ENCODE data around the gene CPSF3. TPM values are rescaled to one million over a fixed set of nuclear protein-coding genes. Genes with fewer than 3 reads are reported as not detected.

CPSF3 gene
- total RNA-seq, 1 donor from 2014 or later: 74.7 TPM

GRCh38 chr2:9440058-9440727, 16.7 kb downstream of the CPSF3 start:
- no peak for DNase-seq (ENCODE audit: low spot score)
- no peaks in the 10 kb centered on the region for H3K27me3 Mint-ChIP-seq (ENCODE audit: insufficient read depth)
- peaks cover 3% of the 10 kb centered on the region for H3K4me1 Mint-ChIP-seq (ENCODE audit: low read depth)
- peaks cover 41% of the 10 kb centered on the region for H3K36me3 Mint-ChIP-seq (ENCODE audit: low read depth)
- no peak overlapping the region for H3K27ac Mint-ChIP-seq
- H3K4me3 Mint-ChIP-seq: no peak overlapping the region
- H3K9me3 Mint-ChIP-seq: no peaks in the 10 kb centered on the region
- intact Hi-C loops (cut with micrococcal nuclease): no loop called here

GRCh38 chr2:9441556-9441955, 18.1 kb downstream of the CPSF3 start:
- Mint-ChIP-seq H3K27me3 (ENCODE audit: insufficient read depth) (no peaks in the 10 kb centered on the region), H3K9me3 (no peaks in the 10 kb centered on the region), H3K36me3 (ENCODE audit: low read depth) (peaks cover 41% of the 10 kb centered on the region), H3K27ac (no peak overlapping the region), H3K4me3 (no peak overlapping the region), H3K4me1 (ENCODE audit: low read depth) (peaks cover 8% of the 10 kb centered on the region)
- intact Hi-C loops (cut with micrococcal nuclease): no loop called here
- DNase-seq (ENCODE audit: low spot score): no peak

GRCh38 chr2:9443526-9443925, 20.1 kb downstream of the CPSF3 start:
- intact Hi-C loops (cut with micrococcal nuclease): no loop called here
- Mint-ChIP-seq H3K4me1 (ENCODE audit: low read depth) (peaks cover 8% of the 10 kb centered on the region), H3K27me3 (ENCODE audit: insufficient read depth) (no peaks in the 10 kb centered on the region), H3K4me3 (no peak overlapping the region), H3K27ac (no peak overlapping the region), H3K36me3 (ENCODE audit: low read depth) (peaks cover 36% of the 10 kb centered on the region), H3K9me3 (no peaks in the 10 kb centered on the region)
- DNase-seq (ENCODE audit: low spot score): no peak

GRCh38 chr2:9445089-9445488, 21.6 kb downstream of the CPSF3 start:
- no peak overlapping the region for H3K4me3 Mint-ChIP-seq
- DNase-seq (ENCODE audit: low spot score): no peak
- H3K27ac Mint-ChIP-seq: no peak overlapping the region
- intact Hi-C loops (cut with micrococcal nuclease): no loop called here
- no peaks in the 10 kb centered on the region for H3K9me3 Mint-ChIP-seq
- H3K27me3 Mint-ChIP-seq (ENCODE audit: insufficient read depth): no peaks in the 10 kb centered on the region
- peaks cover 33% of the 10 kb centered on the region for H3K36me3 Mint-ChIP-seq (ENCODE audit: low read depth)
- H3K4me1 Mint-ChIP-seq (ENCODE audit: low read depth): peaks cover 8% of the 10 kb centered on the region

- Mint-ChIP-seq H3K36me3 (ENCODE audit: low read depth) (peaks cover 25% of the 10 kb centered on the region), H3K27me3 (ENCODE audit: insufficient read depth) (no peaks in the 10 kb centered on the region), H3K4me1 (ENCODE audit: low read depth) (no peaks in the 10 kb centered on the region), H3K27ac (no peak overlapping the region), H3K4me3 (no peak overlapping the region), H3K9me3 (no peaks in the 10 kb centered on the region)
- no peak for DNase-seq (ENCODE audit: low spot score)
- intact Hi-C loops (cut with micrococcal nuclease): no loop called here
These were observed 27.8 kb downstream of the CPSF3 start for GRCh38 chr2:9451231-9451630.

- peaks cover 5% of the 10 kb centered on the region for H3K4me1 Mint-ChIP-seq (ENCODE audit: low read depth)
- no peak overlapping the region for H3K27ac Mint-ChIP-seq
- DNase-seq (ENCODE audit: low spot score): no peak
- H3K36me3 Mint-ChIP-seq (ENCODE audit: low read depth): peaks cover 31% of the 10 kb centered on the region
- H3K27me3 Mint-ChIP-seq (ENCODE audit: insufficient read depth): no peaks in the 10 kb centered on the region
- H3K4me3 Mint-ChIP-seq: no peak overlapping the region
- intact Hi-C loops (cut with micrococcal nuclease): no loop called here
- H3K9me3 Mint-ChIP-seq: no peaks in the 10 kb centered on the region
These were observed 37.1 kb downstream of the CPSF3 start for GRCh38 chr2:9460441-9461017.

- H3K27me3 Mint-ChIP-seq (ENCODE audit: insufficient read depth): no peaks in the 10 kb centered on the region
- no peak for DNase-seq (ENCODE audit: low spot score)
- no peaks in the 10 kb centered on the region for H3K9me3 Mint-ChIP-seq
- H3K4me3 Mint-ChIP-seq: no peak overlapping the region
- peaks cover 32% of the 10 kb centered on the region for H3K36me3 Mint-ChIP-seq (ENCODE audit: low read depth)
- intact Hi-C loops (cut with micrococcal nuclease): no loop called here
- no peak overlapping the region for H3K27ac Mint-ChIP-seq
- peaks cover 5% of the 10 kb centered on the region for H3K4me1 Mint-ChIP-seq (ENCODE audit: low read depth)
These were observed 37.6 kb downstream of the CPSF3 start for GRCh38 chr2:9461079-9461478.

GRCh38 chr2:9462313-9462712, 38.9 kb downstream of the CPSF3 start:
- Mint-ChIP-seq H3K4me1 (ENCODE audit: low read depth) (peaks cover 5% of the 10 kb centered on the region), H3K36me3 (ENCODE audit: low read depth) (peaks cover 31% of the 10 kb centered on the region), H3K27ac (no peak overlapping the region), H3K27me3 (ENCODE audit: insufficient read depth) (no peaks in the 10 kb centered on the region), H3K4me3 (no peak overlapping the region), H3K9me3 (no peaks in the 10 kb centered on the region)
- intact Hi-C loops (cut with micrococcal nuclease): no loop called here
- DNase-seq (ENCODE audit: low spot score): no peak

- H3K27ac Mint-ChIP-seq: no peak overlapping the region
- H3K9me3 Mint-ChIP-seq: no peaks in the 10 kb centered on the region
- H3K4me1 Mint-ChIP-seq (ENCODE audit: low read depth): peaks cover 5% of the 10 kb centered on the region
- H3K27me3 Mint-ChIP-seq (ENCODE audit: insufficient read depth): no peaks in the 10 kb centered on the region
- DNase-seq (ENCODE audit: low spot score): no peak
- no peak overlapping the region for H3K4me3 Mint-ChIP-seq
- intact Hi-C loops (cut with micrococcal nuclease): no loop called here
- H3K36me3 Mint-ChIP-seq (ENCODE audit: low read depth): peaks cover 31% of the 10 kb centered on the region
These were observed 39.6 kb downstream of the CPSF3 start for GRCh38 chr2:9462886-9463697.

- no peaks in the 10 kb centered on the region for H3K27me3 Mint-ChIP-seq (ENCODE audit: insufficient read depth)
- no peak overlapping the region for H3K4me3 Mint-ChIP-seq
- peaks cover 5% of the 10 kb centered on the region for H3K4me1 Mint-ChIP-seq (ENCODE audit: low read depth)
- intact Hi-C loops (cut with micrococcal nuclease): no loop called here
- DNase-seq (ENCODE audit: low spot score): no peak
- H3K27ac Mint-ChIP-seq: peak overlapping the region; percentile 35
- H3K36me3 Mint-ChIP-seq (ENCODE audit: low read depth): peaks cover 28% of the 10 kb centered on the region
- no peaks in the 10 kb centered on the region for H3K9me3 Mint-ChIP-seq
These were observed 40.2 kb downstream of the CPSF3 start for GRCh38 chr2:9463698-9464034.

- no peak overlapping the region for H3K27ac Mint-ChIP-seq
- peaks cover 23% of the 10 kb centered on the region for H3K36me3 Mint-ChIP-seq (ENCODE audit: low read depth)
- H3K4me1 Mint-ChIP-seq (ENCODE audit: low read depth): peaks cover 5% of the 10 kb centered on the region
- DNase-seq (ENCODE audit: low spot score): no peak
- H3K4me3 Mint-ChIP-seq: no peak overlapping the region
- H3K27me3 Mint-ChIP-seq (ENCODE audit: insufficient read depth): no peaks in the 10 kb centered on the region
- H3K9me3 Mint-ChIP-seq: no peaks in the 10 kb centered on the region
- intact Hi-C loops (cut with micrococcal nuclease): no loop called here
These were observed 41.7 kb downstream of the CPSF3 start for GRCh38 chr2:9465170-9465569.

GRCh38 chr2:9466147-9466683, 42.8 kb downstream of the CPSF3 start:
- H3K9me3 Mint-ChIP-seq: no peaks in the 10 kb centered on the region
- intact Hi-C loops (cut with micrococcal nuclease): no loop called here
- no peak for DNase-seq (ENCODE audit: low spot score)
- no peak overlapping the region for H3K27ac Mint-ChIP-seq
- no peak overlapping the region for H3K4me3 Mint-ChIP-seq
- no peaks in the 10 kb centered on the region for H3K27me3 Mint-ChIP-seq (ENCODE audit: insufficient read depth)
- peaks cover 22% of the 10 kb centered on the region for H3K36me3 Mint-ChIP-seq (ENCODE audit: low read depth)
- peaks cover 5% of the 10 kb centered on the region for H3K4me1 Mint-ChIP-seq (ENCODE audit: low read depth)

GRCh38 chr2:9467687-9468086, 44.2 kb downstream of the CPSF3 start:
- intact Hi-C loops (cut with micrococcal nuclease): no loop called here
- no peaks in the 10 kb centered on the region for H3K27me3 Mint-ChIP-seq (ENCODE audit: insufficient read depth)
- no peak for DNase-seq (ENCODE audit: low spot score)
- no peak overlapping the region for H3K4me3 Mint-ChIP-seq
- H3K4me1 Mint-ChIP-seq (ENCODE audit: low read depth): peaks cover 5% of the 10 kb centered on the region
- no peak overlapping the region for H3K27ac Mint-ChIP-seq
- peaks cover 29% of the 10 kb centered on the region for H3K36me3 Mint-ChIP-seq (ENCODE audit: low read depth)
- H3K9me3 Mint-ChIP-seq: no peaks in the 10 kb centered on the region
